MM.1S (cell line): ENCODE measurements around the gene RBM18.

ENCODE experiments used
- DNase-seq: peaks from one replicate; pipeline ENCODE4 v3.0.0-alpha.2; 2015
- H2AFZ ChIP-seq: fragments of 300-600 bp; sonication (generic); 2 replicates; pipeline ENCODE4 v1.6.0; 2016; ENCODE audit warnings: antibody characterized with exemption, low read length
- H3F3A ChIP-seq: fragments of 300-600 bp; sonication (generic); 2 replicates; pipeline ENCODE4 v1.6.1; 2016; ENCODE audit warnings: mild to moderate bottlenecking, antibody characterized with exemption, low read length, moderate library complexity, mixed read lengths; ENCODE audit not compliant: insufficient read depth
- H3K27ac ChIP-seq: fragments of 300-600 bp; sonication (generic); 2 replicates; pipeline ENCODE4 v1.5.1; 2016; ENCODE audit warnings: mild to moderate bottlenecking, low read length
- H3K27me3 ChIP-seq: fragments of 300-600 bp; sonication (generic); replicated peaks from 2 replicates; pipeline ENCODE4 v1.6.0; 2016; ENCODE audit warnings: low read length; ENCODE audit not compliant: insufficient read depth
- H3K36me3 ChIP-seq: fragments of 300-600 bp; sonication (generic); replicated peaks from 2 replicates; pipeline ENCODE4 v1.6.1; 2016; ENCODE audit warnings: mild to moderate bottlenecking, low read length, mixed read lengths; ENCODE audit not compliant: insufficient read depth
- H3K4me1 ChIP-seq: fragments of 300-600 bp; sonication (generic); 2 replicates; pipeline ENCODE4 v1.6.1; 2016; ENCODE audit warnings: low read length, mixed read lengths
- H3K4me2 ChIP-seq: fragments of 300-600 bp; sonication (generic); 2 replicates; pipeline ENCODE4 v1.6.0; 2016; ENCODE audit warnings: low read depth, low read length
- H3K4me3 ChIP-seq: fragments of 300-600 bp; sonication (generic); 2 replicates; pipeline ENCODE4 v1.5.1; 2016; ENCODE audit warnings: low read length, mixed read lengths
- H3K79me2 ChIP-seq: fragments of 300-600 bp; sonication (generic); 2 replicates; pipeline ENCODE4 v1.6.1; 2016; ENCODE audit warnings: mixed run types, low read length, mixed read lengths
- H3K9ac ChIP-seq: fragments of 300-600 bp; sonication (generic); 2 replicates; pipeline ENCODE4 v1.6.1; 2016; ENCODE audit warnings: low read length, mixed read lengths
- H3K9me2 ChIP-seq: fragments of 300-600 bp; sonication (generic); replicated peaks from 2 replicates; pipeline ENCODE4 v1.6.1; 2016; ENCODE audit warnings: mild to moderate bottlenecking, low read length, mixed read lengths; ENCODE audit not compliant: insufficient read depth
- H3K9me3 ChIP-seq: fragments of 300-600 bp; sonication (generic); replicated peaks from 2 replicates; pipeline ENCODE4 v1.6.1; 2016; ENCODE audit warnings: mild to moderate bottlenecking, low read length, mixed read lengths; ENCODE audit not compliant: insufficient read depth
- H4K20me1 ChIP-seq: fragments of 300-600 bp; sonication (generic); 2 replicates; pipeline ENCODE4 v1.6.1; 2016; ENCODE audit warnings: mild to moderate bottlenecking, low read length, moderate library complexity, mixed read lengths; ENCODE audit not compliant: insufficient read depth
- EZH2 ChIP-seq: fragments of 300-600 bp; sonication (generic); optimal IDR thresholded peaks from 2 replicates; pipeline ENCODE3; 2017; ENCODE audit warnings: low read depth, mild to moderate bottlenecking, antibody characterized with exemption, low read length, mixed read lengths
- EZH2phosphoT487 ChIP-seq: fragments of 300-600 bp; sonication (generic); IDR thresholded peaks from 2 replicates; pipeline ENCODE4 v1.6.1; 2018; ENCODE audit warnings: antibody characterized with exemption, low read length
- TF ChIP-seq, protein P1 (sequence below): fragments of 300-600 bp; sonication (generic); IDR thresholded peaks from 2 replicates; pipeline ENCODE4 v1.5.1; 2016; ENCODE audit warnings: antibody characterized with exemption, low read length, mixed read lengths

The RBM18 gene

DNA sequence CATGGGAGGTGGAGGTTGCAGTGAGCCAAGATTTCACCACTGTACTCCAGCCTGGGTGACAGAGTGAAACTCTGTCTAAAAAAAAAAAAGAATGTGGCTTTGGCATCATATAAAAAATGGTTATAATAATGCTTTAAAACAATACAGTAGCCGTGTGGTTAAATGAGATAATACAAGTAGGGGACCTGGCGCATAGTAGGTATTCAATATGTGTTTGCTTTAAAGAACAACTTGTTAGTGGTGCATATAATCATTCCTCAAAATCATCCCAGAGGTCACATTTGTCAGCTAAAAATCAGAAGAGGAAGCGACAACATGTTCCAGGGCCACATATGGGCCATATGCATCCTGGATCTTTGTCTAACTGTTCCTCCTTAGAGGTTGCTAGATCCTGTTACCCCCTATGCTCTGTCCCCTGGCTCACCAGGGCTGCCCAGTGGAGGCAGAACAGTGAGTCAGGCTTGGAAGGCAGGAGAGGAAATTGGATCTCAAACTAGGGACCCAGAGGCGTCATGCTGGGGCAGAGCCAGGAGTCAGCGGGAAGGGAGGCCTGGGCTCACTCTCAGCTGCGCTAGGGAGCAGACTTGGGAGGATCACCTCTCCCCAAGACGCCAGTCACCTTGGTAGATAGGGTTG lies 63.6 kb downstream of the RBM18 start:
- Histone ChIP-seq H2AFZ (no peak overlapping the region), H3K9me2 (no peaks in the 10 kb centered on the region), H3K36me3 (no peaks in the 10 kb centered on the region), H3F3A (no peaks in the 10 kb centered on the region), H3K4me3 (no peak overlapping the region), H3K9ac (no peak overlapping the region), H3K9me3 (no peaks in the 10 kb centered on the region), H3K4me1 (no peaks in the 10 kb centered on the region), H3K79me2 (no peaks in the 10 kb centered on the region), H4K20me1 (no peaks in the 10 kb centered on the region), H3K27me3 (peaks cover 6% of the 10 kb centered on the region; the same call in 1 of the 2 replicates), H3K4me2 (no peak overlapping the region), H3K27ac (no peak overlapping the region)
- DNase-seq = no peak
- TF ChIP-seq, protein P1, sequence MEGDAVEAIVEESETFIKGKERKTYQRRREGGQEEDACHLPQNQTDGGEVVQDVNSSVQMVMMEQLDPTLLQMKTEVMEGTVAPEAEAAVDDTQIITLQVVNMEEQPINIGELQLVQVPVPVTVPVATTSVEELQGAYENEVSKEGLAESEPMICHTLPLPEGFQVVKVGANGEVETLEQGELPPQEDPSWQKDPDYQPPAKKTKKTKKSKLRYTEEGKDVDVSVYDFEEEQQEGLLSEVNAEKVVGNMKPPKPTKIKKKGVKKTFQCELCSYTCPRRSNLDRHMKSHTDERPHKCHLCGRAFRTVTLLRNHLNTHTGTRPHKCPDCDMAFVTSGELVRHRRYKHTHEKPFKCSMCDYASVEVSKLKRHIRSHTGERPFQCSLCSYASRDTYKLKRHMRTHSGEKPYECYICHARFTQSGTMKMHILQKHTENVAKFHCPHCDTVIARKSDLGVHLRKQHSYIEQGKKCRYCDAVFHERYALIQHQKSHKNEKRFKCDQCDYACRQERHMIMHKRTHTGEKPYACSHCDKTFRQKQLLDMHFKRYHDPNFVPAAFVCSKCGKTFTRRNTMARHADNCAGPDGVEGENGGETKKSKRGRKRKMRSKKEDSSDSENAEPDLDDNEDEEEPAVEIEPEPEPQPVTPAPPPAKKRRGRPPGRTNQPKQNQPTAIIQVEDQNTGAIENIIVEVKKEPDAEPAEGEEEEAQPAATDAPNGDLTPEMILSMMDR = no peak
- TF ChIP-seq EZH2 = no peak
- no peak for TF ChIP-seq EZH2phosphoT487

DNA sequence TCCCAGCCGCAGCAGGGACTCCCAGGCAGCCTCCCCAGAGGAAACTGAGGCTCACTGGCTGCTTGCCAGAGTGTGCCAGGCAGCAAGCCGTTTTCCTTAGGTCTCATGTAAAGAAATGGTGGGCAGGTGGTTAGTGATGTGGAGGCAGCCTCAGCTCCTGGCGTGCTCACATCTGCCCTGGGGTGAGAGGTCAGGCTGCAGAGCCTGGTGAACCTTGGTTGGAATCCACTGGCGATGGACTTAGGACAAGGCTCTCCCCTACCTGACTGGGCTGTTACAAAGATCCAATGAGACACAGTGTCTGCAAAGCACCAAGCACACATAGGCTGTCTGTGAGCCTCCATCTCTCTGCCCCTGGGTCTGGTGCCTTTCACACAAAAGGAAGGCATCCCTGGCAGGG lies 66.8 kb downstream of the RBM18 start:
- H3K9me2 ChIP-seq = no peaks in the 10 kb centered on the region
- no peaks in the 10 kb centered on the region for H3K27me3 ChIP-seq
- no peak overlapping the region for H3K4me2 ChIP-seq
- H3K9ac ChIP-seq = no peak overlapping the region
- no peaks in the 10 kb centered on the region for H3K4me1 ChIP-seq
- H4K20me1 ChIP-seq = no peaks in the 10 kb centered on the region
- H3K27ac ChIP-seq = no peak overlapping the region
- H3K9me3 ChIP-seq = no peaks in the 10 kb centered on the region
- DNase-seq = no peak
- no peaks in the 10 kb centered on the region for H3F3A ChIP-seq
- no peaks in the 10 kb centered on the region for H3K79me2 ChIP-seq
- no peak overlapping the region for H3K4me3 ChIP-seq
- H3K36me3 ChIP-seq = no peaks in the 10 kb centered on the region
- TF ChIP-seq, protein P1 = no peak
- TF ChIP-seq EZH2 (no peak), EZH2phosphoT487 (no peak)
- no peak overlapping the region for H2AFZ ChIP-seq

DNA sequence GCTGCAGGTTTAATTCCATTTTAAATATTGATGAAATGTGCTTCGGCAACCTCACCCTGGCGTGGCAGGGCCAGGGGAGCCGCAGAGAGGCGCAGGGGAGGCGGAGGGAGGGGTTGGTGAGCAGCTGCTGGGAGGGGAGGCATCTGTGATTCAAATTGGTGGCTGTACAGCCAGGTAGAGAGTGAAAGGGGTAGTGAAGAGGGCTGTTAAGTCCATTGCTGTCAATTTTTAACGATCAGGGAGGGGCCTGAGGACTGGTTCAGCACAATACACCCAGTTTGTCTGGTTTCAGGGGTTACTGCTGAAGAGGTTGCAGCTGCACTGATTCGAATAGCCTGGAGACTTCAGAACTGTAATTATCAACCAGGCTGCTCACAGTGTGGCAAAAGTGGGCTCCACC lies 67.2 kb downstream of the RBM18 start:
- Histone ChIP-seq H2AFZ (no peak overlapping the region), H3K4me2 (no peak overlapping the region), H3K79me2 (no peaks in the 10 kb centered on the region), H3K27ac (no peak overlapping the region), H3K9me3 (no peaks in the 10 kb centered on the region), H3K9me2 (no peaks in the 10 kb centered on the region), H3K9ac (no peak overlapping the region), H3K36me3 (no peaks in the 10 kb centered on the region), H3K4me1 (no peaks in the 10 kb centered on the region), H3K4me3 (no peak overlapping the region), H4K20me1 (no peaks in the 10 kb centered on the region), H3K27me3 (no peaks in the 10 kb centered on the region), H3F3A (no peaks in the 10 kb centered on the region)
- no peak for DNase-seq
- TF ChIP-seq, protein P1 = no peak
- no peak for TF ChIP-seq EZH2
- no peak for TF ChIP-seq EZH2phosphoT487
